Measurements from ENCODE around the gene TIGD6. TPM values are rescaled to one million over a fixed set of nuclear protein-coding genes. Genes with fewer than 3 reads are reported as not detected.

Gene TIGD6
- total RNA-seq, 4 donors from 2014 or later: 6.4 to 7.9 (median 6.7) TPM

GRCh38 chr5:150023136-150023535 lies 22.7 kb upstream of the TIGD6 start:
- intact Hi-C loops (cut with DNase I): no loop called here
- no peak for TF ChIP-seq POLR2A (IDR thresholded peaks at IDR 0.05)
- TF ChIP-seq CTCF (IDR thresholded peaks at IDR 0.05): no peak
- peak overlapping the region; percentile 73 to 89 (median 76) for H3K27ac ChIP-seq
- no peak for DNase-seq
- H3K27me3 ChIP-seq: no peaks in the 10 kb centered on the region
- no peaks in the 10 kb centered on the region for H3K9me3 ChIP-seq
- H3K36me3 ChIP-seq: peaks cover 31 to 38% of the 10 kb centered on the region in 2 donors
- peaks cover 25 to 34% of the 10 kb centered on the region in 2 donors for H3K4me1 ChIP-seq
- H3K4me3 ChIP-seq (replicated peaks in 1 of 3): no peak overlapping the region
- 100% methylated on average over 1 of the region's 1 CpG for WGBS, 2 donors

- H3K9me3 ChIP-seq: no peaks in the 10 kb centered on the region
- DNase-seq: peak; percentile 94 to 95
- intact Hi-C loops (cut with DNase I): no loop called here
- peaks cover 27 to 34% of the 10 kb centered on the region in 2 donors for H3K36me3 ChIP-seq
- WGBS, 2 donors: 15 to 32% methylated on average over 2 of the region's 2 CpGs
- peak overlapping the region; percentile 89 to 95 (median 92) for H3K27ac ChIP-seq
- H3K4me3 ChIP-seq (replicated peaks in 1 of 3): no peak overlapping the region
- H3K27me3 ChIP-seq: no peaks in the 10 kb centered on the region
- TF ChIP-seq POLR2A (IDR thresholded peaks at IDR 0.05) (no peak), CTCF (IDR thresholded peaks at IDR 0.05) (no peak)
- peaks cover 25 to 34% of the 10 kb centered on the region in 2 donors for H3K4me1 ChIP-seq
Measured at GRCh38 chr5:150022681-150023080, 22.2 kb upstream of the TIGD6 start.

- no peak overlapping the region for H3K4me3 ChIP-seq (replicated peaks in 1 of 3)
- TF ChIP-seq CTCF (IDR thresholded peaks at IDR 0.05) (no peak), POLR2A (IDR thresholded peaks at IDR 0.05) (no peak)
- intact Hi-C loops (cut with DNase I): no loop called here
- peaks cover 25 to 30% of the 10 kb centered on the region in 2 donors for H3K36me3 ChIP-seq
- peaks cover 25 to 34% of the 10 kb centered on the region in 2 donors for H3K4me1 ChIP-seq
- no peaks in the 10 kb centered on the region for H3K9me3 ChIP-seq
- H3K27ac ChIP-seq: peak overlapping the region; percentile 89 to 95 (median 92)
- whole genome bisulfite sequencing, 2 donors: 48 to 69% methylated on average over 1 of the region's 1 CpG
- H3K27me3 ChIP-seq: no peaks in the 10 kb centered on the region
- peak; percentile 44 to 53 for DNase-seq
Measured at GRCh38 chr5:150022158-150022531, 21.7 kb upstream of the TIGD6 start.

- Histone ChIP-seq H3K27me3 (no peaks in the 10 kb centered on the region), H3K36me3 (peaks cover 22 to 25% of the 10 kb centered on the region in 2 donors), H3K4me3 (replicated peaks in 1 of 3) (no peak overlapping the region), H3K4me1 (peaks cover 25 to 34% of the 10 kb centered on the region in 2 donors), H3K27ac (peak overlapping the region; percentile 89 to 95 (median 92)), H3K9me3 (no peaks in the 10 kb centered on the region)
- 85 to 87% methylated on average over 13 of the region's 13 CpGs for WGBS, 2 donors
- TF ChIP-seq CTCF (IDR thresholded peaks at IDR 0.05) (no peak), POLR2A (IDR thresholded peaks at IDR 0.05) (no peak)
- intact Hi-C loops (cut with DNase I): no loop called here
- DNase-seq: peak; percentile 5 to 29
Measured at GRCh38 chr5:150021491-150022157, 21.2 kb upstream of the TIGD6 start.

- peaks cover 18 to 27% of the 10 kb centered on the region in 2 donors for H3K36me3 ChIP-seq
- peak overlapping the region; percentile 89 to 95 (median 92) for H3K27ac ChIP-seq
- intact Hi-C loops (cut with DNase I): no loop called here
- peaks cover 25 to 34% of the 10 kb centered on the region in 2 donors for H3K4me1 ChIP-seq
- H3K27me3 ChIP-seq: no peaks in the 10 kb centered on the region
- no peak for TF ChIP-seq CTCF (IDR thresholded peaks at IDR 0.05)
- no peak for TF ChIP-seq POLR2A (IDR thresholded peaks at IDR 0.05)
- no peak overlapping the region for H3K4me3 ChIP-seq (replicated peaks in 1 of 3)
- WGBS, 2 donors: 96 to 97% methylated on average over 1 of the region's 1 CpG
- no peaks in the 10 kb centered on the region for H3K9me3 ChIP-seq
- DNase-seq: no peak
Measured at GRCh38 chr5:150020249-150020648, 19.8 kb upstream of the TIGD6 start.

Data from thyroid gland (tissue), 4 donors.